Kidney (tissue), 14 donors: Measurements from ENCODE around the gene AFF3. TPM values are rescaled to one million over a fixed set of nuclear protein-coding genes. Genes with fewer than 3 reads are reported as not detected.

ENCODE experiments used
- DNase-seq, 5 donors: peaks; one replicate each; pipeline ENCODE4 v3.0.0-alpha.2; 2013 to 2020
- FAIRE-seq: peaks from 2 replicates; lab custom pipeline; 2012; peaks lifted over from hg19 to GRCh38; lab: Jason Lieb, UNC
- H3K27ac ChIP-seq, 2 donors: one replicate each; pipeline ENCODE4 v1.7.0; 2013; ENCODE audit warnings: low read depth in 2 of 2, low read length in 2 of 2, inconsistent platforms in 1 of 2
- H3K27me3 ChIP-seq: one replicate; pipeline ENCODE4 v1.7.1; 2013; ENCODE audit warnings: low read length, inconsistent platforms; ENCODE audit not compliant: control insufficient read depth, insufficient read depth
- H3K36me3 ChIP-seq, 3 donors: one replicate each; pipeline versions ENCODE4 v1.7.0 to v1.7.1; 2013; ENCODE audit warnings: low read length in 3 of 3, control low read depth in 1 of 3, inconsistent platforms in 1 of 3; ENCODE audit not compliant: insufficient read depth in 3 of 3, control insufficient read depth in 2 of 3
- H3K4me1 ChIP-seq, 3 donors: one replicate each; pipeline versions ENCODE4 v1.7.0 to v1.7.1; 2013; ENCODE audit warnings: low read length in 3 of 3, inconsistent platforms in 1 of 3, low read depth in 1 of 3; ENCODE audit not compliant: control insufficient read depth in 2 of 3, insufficient read depth in 2 of 3
- H3K4me3 ChIP-seq, 3 donors: one replicate each; pipeline versions ENCODE4 v1.7.0 to v1.8.1; 2013; ENCODE audit warnings: low read length in 3 of 3, control low read depth in 1 of 3, inconsistent platforms in 1 of 3
- H3K9ac ChIP-seq, 3 donors: one replicate each; pipeline versions ENCODE4 v1.7.0 to v1.7.1; 2013; ENCODE audit warnings: low read length in 3 of 3, control low read depth in 1 of 3, inconsistent platforms in 1 of 3
- H3K9me3 ChIP-seq, 3 donors: one replicate each; pipeline versions ENCODE4 v1.7.0 to v1.7.1; 2013; ENCODE audit warnings: low read length in 3 of 3, control low read depth in 1 of 3, inconsistent platforms in 1 of 3; ENCODE audit not compliant: control insufficient read depth in 2 of 3, insufficient read depth in 1 of 3
- CTCF ChIP-seq: IDR thresholded peaks from 3 replicates; pipeline ENCODE4 v1.5.1; 2012; ENCODE audit warnings: mild to moderate bottlenecking, moderate library complexity, borderline replicate concordance; ENCODE audit not compliant: insufficient read depth; ENCODE audit errors: extremely low read depth
- intact Hi-C: fragments of 100-400 bp; cut with DNase I; formaldehyde crosslinking; loops from one replicate; pipeline ENCODE4 v1.11.1; 2022
- polyA plus RNA-seq: library from polyadenylated mRNA; stranded (reverse); fragments of 350-450 nt; fragmentation: Illumina TruSeq; extraction: RNeasy Lipid Tissue Mini Kit (QIAGEN cat#74804); gene quantifications from one replicate; pipeline ENCODE4 v1.2.3, GENCODE V29; 2014; ENCODE audit warnings: low read depth, low replicate concordance; ENCODE audit not compliant: insufficient read depth
- total RNA-seq: library from RNA; stranded (reverse); fragmentation: NEBNext Ultra II Directional; extraction: Animal tissue kit (Norgen Biotek cat#: 25700); gene quantifications from one replicate; pipeline ENCODE4 v1.2.1, GENCODE V29; 2021
- donor health status: control.
- donor health status: control.
- donor health status: control.
- donor health status: control.
- donor health status: control.
- donor health status: DM: yes; HTN: yes; CAD: no.
- donor health status: Normal renal cell carcinoma (clear cell type).

Gene AFF3
- total and polyA plus RNA-seq, 2 donors from 2014 or later: 0.65 to 11.0 TPM

- Histone ChIP-seq H3K4me3 (no peak overlapping the region), H3K9ac (no peak overlapping the region), H3K27me3 (no peaks in the 10 kb centered on the region), H3K27ac (no peak overlapping the region), H3K4me1 (no peaks in the 10 kb centered on the region), H3K36me3 (no peaks in the 10 kb centered on the region), H3K9me3 (no peaks in the 10 kb centered on the region)
- FAIRE-seq: no peak
- intact Hi-C loops: no loop called here
- TF ChIP-seq CTCF: no peak
- no peak for DNase-seq
Measured at GRCh38 chr2:99562516-99562915, 579.9 kb downstream of the AFF3 start.

GRCh38 chr2:99561804-99562203 lies 580.6 kb downstream of the AFF3 start:
- no peak for DNase-seq
- H3K27me3 ChIP-seq: no peaks in the 10 kb centered on the region
- no peaks in the 10 kb centered on the region for H3K4me1 ChIP-seq
- TF ChIP-seq CTCF: no peak
- intact Hi-C loops: no loop called here
- no peak overlapping the region for H3K4me3 ChIP-seq
- H3K9ac ChIP-seq: no peak overlapping the region
- no peaks in the 10 kb centered on the region for H3K9me3 ChIP-seq
- no peaks in the 10 kb centered on the region for H3K36me3 ChIP-seq
- FAIRE-seq: no peak
- no peak overlapping the region for H3K27ac ChIP-seq

GRCh38 chr2:99559075-99559662 lies 583.2 kb downstream of the AFF3 start:
- peak; percentile 85 to 92 (median 87) for DNase-seq
- Histone ChIP-seq H3K4me3 (no peak overlapping the region), H3K36me3 (no peaks in the 10 kb centered on the region), H3K9me3 (no peaks in the 10 kb centered on the region), H3K9ac (no peak overlapping the region), H3K27me3 (no peaks in the 10 kb centered on the region), H3K27ac (no peak overlapping the region), H3K4me1 (no peaks in the 10 kb centered on the region)
- TF ChIP-seq CTCF: peak; percentile 98
- FAIRE-seq: peak; percentile 67
- intact Hi-C loops: loop anchor here (5.0 kb wide), 1 partner anchor 683 kb away; no protein-coding TSS in a partner anchor

- H3K27ac ChIP-seq: no peak overlapping the region
- TF ChIP-seq CTCF: no peak
- no peaks in the 10 kb centered on the region for H3K27me3 ChIP-seq
- DNase-seq: no peak
- no peaks in the 10 kb centered on the region for H3K4me1 ChIP-seq
- intact Hi-C loops: loop anchor here (5.0 kb wide), 1 partner anchor 687 kb away; no protein-coding TSS in a partner anchor
- no peak overlapping the region for H3K4me3 ChIP-seq
- FAIRE-seq: no peak
- no peak overlapping the region for H3K9ac ChIP-seq
- no peaks in the 10 kb centered on the region for H3K9me3 ChIP-seq
- no peaks in the 10 kb centered on the region for H3K36me3 ChIP-seq
Measured at GRCh38 chr2:99555404-99555803, 587.0 kb downstream of the AFF3 start.
